ENCODE results near the gene MLLT11.

Gene MLLT11

GRCh38 chr1:151106894-151107293, 46.7 kb downstream of the MLLT11 start:
- TF ChIP-seq, protein P1, sequence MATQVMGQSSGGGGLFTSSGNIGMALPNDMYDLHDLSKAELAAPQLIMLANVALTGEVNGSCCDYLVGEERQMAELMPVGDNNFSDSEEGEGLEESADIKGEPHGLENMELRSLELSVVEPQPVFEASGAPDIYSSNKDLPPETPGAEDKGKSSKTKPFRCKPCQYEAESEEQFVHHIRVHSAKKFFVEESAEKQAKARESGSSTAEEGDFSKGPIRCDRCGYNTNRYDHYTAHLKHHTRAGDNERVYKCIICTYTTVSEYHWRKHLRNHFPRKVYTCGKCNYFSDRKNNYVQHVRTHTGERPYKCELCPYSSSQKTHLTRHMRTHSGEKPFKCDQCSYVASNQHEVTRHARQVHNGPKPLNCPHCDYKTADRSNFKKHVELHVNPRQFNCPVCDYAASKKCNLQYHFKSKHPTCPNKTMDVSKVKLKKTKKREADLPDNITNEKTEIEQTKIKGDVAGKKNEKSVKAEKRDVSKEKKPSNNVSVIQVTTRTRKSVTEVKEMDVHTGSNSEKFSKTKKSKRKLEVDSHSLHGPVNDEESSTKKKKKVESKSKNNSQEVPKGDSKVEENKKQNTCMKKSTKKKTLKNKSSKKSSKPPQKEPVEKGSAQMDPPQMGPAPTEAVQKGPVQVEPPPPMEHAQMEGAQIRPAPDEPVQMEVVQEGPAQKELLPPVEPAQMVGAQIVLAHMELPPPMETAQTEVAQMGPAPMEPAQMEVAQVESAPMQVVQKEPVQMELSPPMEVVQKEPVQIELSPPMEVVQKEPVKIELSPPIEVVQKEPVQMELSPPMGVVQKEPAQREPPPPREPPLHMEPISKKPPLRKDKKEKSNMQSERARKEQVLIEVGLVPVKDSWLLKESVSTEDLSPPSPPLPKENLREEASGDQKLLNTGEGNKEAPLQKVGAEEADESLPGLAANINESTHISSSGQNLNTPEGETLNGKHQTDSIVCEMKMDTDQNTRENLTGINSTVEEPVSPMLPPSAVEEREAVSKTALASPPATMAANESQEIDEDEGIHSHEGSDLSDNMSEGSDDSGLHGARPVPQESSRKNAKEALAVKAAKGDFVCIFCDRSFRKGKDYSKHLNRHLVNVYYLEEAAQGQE (IDR thresholded peaks at IDR 0.05; ENCODE audit: low read depth), result no peak
- no peak for TF ChIP-seq NFIC (IDR thresholded peaks at IDR 0.05)
- no peak for TF ChIP-seq CREB1 (IDR thresholded peaks at IDR 0.05; ENCODE audit: low read depth)
- TF ChIP-seq TAF1 (IDR thresholded peaks at IDR 0.05; ENCODE audit: low read depth), result no peak
- no peak for TF ChIP-seq ZBTB7A (IDR thresholded peaks at IDR 0.05; ENCODE audit: low read depth)

GRCh38 chr1:151108331-151108730, 48.1 kb downstream of the MLLT11 start:
- TF ChIP-seq TEAD4 (IDR thresholded peaks at IDR 0.05) (no peak), EP300 (IDR thresholded peaks at IDR 0.05; ENCODE audit: borderline replicate concordance) (no peak), CEBPB (IDR thresholded peaks at IDR 0.05) (no peak), YY1 (IDR thresholded peaks at IDR 0.05; ENCODE audit: low read depth) (no peak), FOXM1 (IDR thresholded peaks at IDR 0.05; ENCODE audit: borderline replicate concordance, low read depth) (no peak)

GRCh38 chr1:151113877-151114276, 53.7 kb downstream of the MLLT11 start:
- no peak for TF ChIP-seq TEAD4 (IDR thresholded peaks at IDR 0.05)
- TF ChIP-seq TCF12 (IDR thresholded peaks at IDR 0.05; ENCODE audit: low read depth), result no peak
- TF ChIP-seq, protein P2, sequence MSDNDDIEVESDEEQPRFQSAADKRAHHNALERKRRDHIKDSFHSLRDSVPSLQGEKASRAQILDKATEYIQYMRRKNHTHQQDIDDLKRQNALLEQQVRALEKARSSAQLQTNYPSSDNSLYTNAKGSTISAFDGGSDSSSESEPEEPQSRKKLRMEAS (IDR thresholded peaks at IDR 0.05), result no peak
- no peak for TF ChIP-seq ZBTB7A (IDR thresholded peaks at IDR 0.05; ENCODE audit: low read depth)
- no peak for TF ChIP-seq EP300 (IDR thresholded peaks at IDR 0.05; ENCODE audit: borderline replicate concordance)
- TF ChIP-seq, protein P3, sequence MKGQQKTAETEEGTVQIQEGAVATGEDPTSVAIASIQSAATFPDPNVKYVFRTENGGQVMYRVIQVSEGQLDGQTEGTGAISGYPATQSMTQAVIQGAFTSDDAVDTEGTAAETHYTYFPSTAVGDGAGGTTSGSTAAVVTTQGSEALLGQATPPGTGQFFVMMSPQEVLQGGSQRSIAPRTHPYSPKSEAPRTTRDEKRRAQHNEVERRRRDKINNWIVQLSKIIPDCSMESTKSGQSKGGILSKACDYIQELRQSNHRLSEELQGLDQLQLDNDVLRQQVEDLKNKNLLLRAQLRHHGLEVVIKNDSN (IDR thresholded peaks at IDR 0.05), result no peak
- no peak for TF ChIP-seq CREB1 (IDR thresholded peaks at IDR 0.05; ENCODE audit: low read depth)
- no peak for TF ChIP-seq RAD21 (IDR thresholded peaks at IDR 0.05; ENCODE audit: low read depth)
- TF ChIP-seq, protein P1 (IDR thresholded peaks at IDR 0.05; ENCODE audit: low read depth), result no peak
- no peak for TF ChIP-seq EGR1 (IDR thresholded peaks at IDR 0.05)
- TF ChIP-seq YY1 (IDR thresholded peaks at IDR 0.05; ENCODE audit: low read depth), result no peak
- TF ChIP-seq TAF1 (IDR thresholded peaks at IDR 0.05; ENCODE audit: low read depth), result no peak
